ENCODE data around the gene PHF2.
"Not testable (repeated sequence)": the region's sequence is repeated elsewhere in the genome, so short reads cannot be mapped to it uniquely, and the experiment has no call there.

DNA sequence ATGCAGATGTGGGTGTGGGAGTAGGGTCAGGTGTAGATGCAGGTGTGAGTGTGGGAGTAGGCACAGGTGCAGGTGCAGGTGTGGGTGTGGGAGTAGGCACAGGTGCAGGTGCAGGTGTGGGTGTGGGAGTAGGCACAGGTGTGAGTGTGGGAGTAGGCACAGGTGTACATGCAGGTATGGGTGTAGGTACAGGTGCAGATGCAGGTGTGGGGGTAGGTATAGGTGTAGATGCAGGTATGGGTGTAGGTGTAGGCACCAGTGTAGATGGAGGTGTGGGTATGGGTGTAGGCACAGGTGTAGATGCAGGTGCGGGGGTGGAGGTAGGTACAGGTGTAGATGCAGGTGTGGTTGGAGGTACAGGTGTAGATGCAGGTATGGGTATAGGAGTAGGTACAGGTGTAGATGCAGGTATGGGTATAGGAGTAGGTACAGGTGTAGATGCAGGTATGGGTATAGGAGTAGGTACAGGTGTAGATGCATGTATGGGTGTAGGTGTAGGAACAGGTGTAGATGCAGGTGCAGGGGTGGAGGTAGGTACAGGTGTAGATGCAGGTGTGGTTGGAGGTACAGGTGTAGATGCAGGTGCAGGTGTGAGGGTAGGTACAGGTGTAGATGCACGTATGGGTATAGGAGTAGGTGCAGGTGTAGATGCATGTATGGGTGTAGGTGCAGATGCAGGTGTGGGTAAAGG lies 96.1 kb downstream of the PHF2 start:
- TF ChIP-seq, protein P1, sequence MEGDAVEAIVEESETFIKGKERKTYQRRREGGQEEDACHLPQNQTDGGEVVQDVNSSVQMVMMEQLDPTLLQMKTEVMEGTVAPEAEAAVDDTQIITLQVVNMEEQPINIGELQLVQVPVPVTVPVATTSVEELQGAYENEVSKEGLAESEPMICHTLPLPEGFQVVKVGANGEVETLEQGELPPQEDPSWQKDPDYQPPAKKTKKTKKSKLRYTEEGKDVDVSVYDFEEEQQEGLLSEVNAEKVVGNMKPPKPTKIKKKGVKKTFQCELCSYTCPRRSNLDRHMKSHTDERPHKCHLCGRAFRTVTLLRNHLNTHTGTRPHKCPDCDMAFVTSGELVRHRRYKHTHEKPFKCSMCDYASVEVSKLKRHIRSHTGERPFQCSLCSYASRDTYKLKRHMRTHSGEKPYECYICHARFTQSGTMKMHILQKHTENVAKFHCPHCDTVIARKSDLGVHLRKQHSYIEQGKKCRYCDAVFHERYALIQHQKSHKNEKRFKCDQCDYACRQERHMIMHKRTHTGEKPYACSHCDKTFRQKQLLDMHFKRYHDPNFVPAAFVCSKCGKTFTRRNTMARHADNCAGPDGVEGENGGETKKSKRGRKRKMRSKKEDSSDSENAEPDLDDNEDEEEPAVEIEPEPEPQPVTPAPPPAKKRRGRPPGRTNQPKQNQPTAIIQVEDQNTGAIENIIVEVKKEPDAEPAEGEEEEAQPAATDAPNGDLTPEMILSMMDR (conservative IDR thresholded peaks at IDR 0.05) = not testable (repeated sequence)
- TF ChIP-seq EZH2 (IDR thresholded peaks at IDR 0.05; ENCODE audit: low read depth) = not testable (repeated sequence)
